GM12878 (cell line): ENCODE results near the gene PCDHGC4.

ENCODE experiments used
- EP300 ChIP-seq, 2 experiments: fragments of 150-350 bp in 1 of 2; IDR thresholded peaks; 2 replicates each; pipeline ENCODE4 v1.6.1; 2011 to 2012; ENCODE audit warnings: low read depth in 2 of 2, low read length in 2 of 2, borderline replicate concordance in 1 of 2, improper control_type of control experiment in 1 of 2, inconsistent platforms in 1 of 2; ENCODE audit not compliant: control insufficient read depth in 1 of 2
- ETV6 ChIP-seq, 2 experiments: fragments of 450-650 bp in 1 of 2; IDR thresholded peaks in 1 of 2; conservative IDR thresholded peaks in 1 of 2; 2 replicates each; pipeline ENCODE4 v1.6.1; 2014; ENCODE audit warnings: antibody characterized with exemption in 1 of 2, borderline replicate concordance in 1 of 2, low read depth in 1 of 2, mild to moderate bottlenecking in 1 of 2, moderate library complexity in 1 of 2
- POLR2A ChIP-seq: IDR thresholded peaks from 2 replicates; pipeline ENCODE4 v1.6.1; 2011; ENCODE audit warnings: low read depth, mild to moderate bottlenecking, low read length
- POLR2AphosphoS5 ChIP-seq: IDR thresholded peaks from 2 replicates; pipeline ENCODE4 v1.6.1; 2011; ENCODE audit warnings: mild to moderate bottlenecking, low read length, inconsistent platforms
- REST ChIP-seq: IDR thresholded peaks from 2 replicates; pipeline ENCODE4 v1.6.1; 2012; ENCODE audit warnings: mild to moderate bottlenecking, low read depth, low read length
- SRF ChIP-seq, 2 experiments: IDR thresholded peaks; 2 replicates each; pipeline ENCODE4 v1.6.1; 2011; ENCODE audit warnings: low read depth in 2 of 2, low read length in 2 of 2, mild to moderate bottlenecking in 1 of 2, moderate library complexity in 1 of 2

- no peak for TF ChIP-seq ETV6 (conservative IDR thresholded peaks at IDR 0.05 in 1 of 2, IDR thresholded peaks at IDR 0.05 in 1 of 2; ENCODE audit: borderline replicate concordance in 1 of 2, low read depth in 1 of 2)
- TF ChIP-seq POLR2AphosphoS5, result no peak
- no peak for TF ChIP-seq POLR2A
- no peak for TF ChIP-seq EP300 (IDR thresholded peaks at IDR 0.05; ENCODE audit: borderline replicate concordance in 1 of 2, control insufficient read depth in 1 of 2, low read depth in 2 of 2, low read length in 2 of 2)
- no peak for TF ChIP-seq SRF (IDR thresholded peaks at IDR 0.05; ENCODE audit: low read depth in 2 of 2, low read length in 2 of 2)
- TF ChIP-seq REST, result no peak
Measured at GRCh38 chr5:141440341-141440740, 44.5 kb upstream of the PCDHGC4 start.
